H1 (cell line): ENCODE measurements around the gene SERPINA10. TPM values are rescaled to one million over a fixed set of nuclear protein-coding genes. Genes with fewer than 3 reads are reported as not detected.

Experiments
- CTCF ChIA-PET: fragments of 300-600 bp; sonication (Branson Sonifier 250); formaldehyde crosslinking; loops from one replicate; lab custom pipeline; 2021; ENCODE audit not compliant: partially characterized antibody; lab: Charles Lee
- POLR2A ChIA-PET: fragments of 300-600 bp; sonication (Branson Sonifier 250); formaldehyde crosslinking; loops from one replicate; lab custom pipeline; 2021; ENCODE audit warnings: inconsistent platforms; ENCODE audit not compliant: partially characterized antibody; lab: Charles Lee
- DNase-seq, 2 experiments: peaks; one replicate each; pipeline versions ENCODE4 v3.0.0 to v3.0.0-alpha.2; 2010 to 2022; ENCODE audit warnings: low spot score in 2 of 2, low read depth in 1 of 2, mixed read lengths in 1 of 2
- FAIRE-seq: peaks from 2 replicates; lab custom pipeline; 2011; peaks lifted over from hg19 to GRCh38; lab: Jason Lieb, UNC
- H2AFZ ChIP-seq: 2 replicates; pipeline ENCODE4 v1.8.1; 2012; ENCODE audit warnings: low read length, inconsistent platforms
- H2AK5ac ChIP-seq: 2 replicates; pipeline ENCODE4 v1.6.1; 2013; ENCODE audit warnings: low read depth, low read length
- H2BK120ac ChIP-seq: replicated peaks from 2 replicates; pipeline ENCODE3; 2013; ENCODE audit warnings: low read depth, low read length, inconsistent platforms
- H2BK12ac ChIP-seq: 2 replicates; pipeline ENCODE4 v1.6.1; 2013; ENCODE audit warnings: low read depth, low read length
- H2BK15ac ChIP-seq: 2 replicates; pipeline ENCODE4 v1.6.1; 2013; ENCODE audit warnings: low read length
- H2BK20ac ChIP-seq: 2 replicates; pipeline ENCODE4 v1.6.1; 2013; ENCODE audit warnings: low read length
- H2BK5ac ChIP-seq: 2 replicates; pipeline ENCODE4 v1.6.1; 2013; ENCODE audit warnings: low read depth, low read length
- H3K14ac ChIP-seq: 2 replicates; pipeline ENCODE4 v1.6.1; 2013; ENCODE audit warnings: inconsistent platforms; ENCODE audit not compliant: insufficient read length
- H3K18ac ChIP-seq: 2 replicates; pipeline ENCODE4 v1.6.1; 2013; ENCODE audit warnings: low read length; ENCODE audit errors: extremely low read depth
- H3K23ac ChIP-seq: 2 replicates; pipeline ENCODE4 v1.6.1; 2013; ENCODE audit warnings: inconsistent platforms; ENCODE audit not compliant: insufficient read length
- H3K23me2 ChIP-seq: 2 replicates; pipeline ENCODE4 v1.6.1; 2013; ENCODE audit warnings: low read depth, low read length
- H3K27ac ChIP-seq: 2 replicates; pipeline ENCODE4 v1.6.1; 2011; ENCODE audit warnings: low read depth, low read length, inconsistent platforms
- H3K27me3 ChIP-seq, 4 experiments: replicated peaks in 1 of 4; 1 replicate in 1 of 4; 2 replicates in 3 of 4; pipeline versions ENCODE4 v1.6.1 to v1.8.1; 2011 to 2013; ENCODE audit warnings: low read length in 3 of 4, mild to moderate bottlenecking in 3 of 4, inconsistent platforms in 2 of 4, mixed read lengths in 2 of 4, moderate library complexity in 1 of 4; ENCODE audit not compliant: control insufficient read depth in 3 of 4, insufficient read depth in 3 of 4; ENCODE audit errors: extremely low read depth in 1 of 4
- H3K36me3 ChIP-seq, 4 experiments: 2 replicates each; pipeline versions ENCODE4 v1.6.1 to v1.8.1; 2011 to 2013; ENCODE audit warnings: mild to moderate bottlenecking in 4 of 4, low read length in 3 of 4, moderate library complexity in 2 of 4, control low read depth in 1 of 4, inconsistent platforms in 1 of 4; ENCODE audit not compliant: insufficient read depth in 4 of 4, control insufficient read depth in 2 of 4
- H3K4ac ChIP-seq: replicated peaks from 2 replicates; pipeline ENCODE3; 2013; ENCODE audit warnings: low read length, low read depth, mixed read lengths, inconsistent platforms; ENCODE audit not compliant: insufficient read length
- H3K4me1 ChIP-seq, 4 experiments: replicated peaks in 1 of 4; 1 replicate in 1 of 4; 2 replicates in 3 of 4; pipeline versions ENCODE4 v1.6.1 to v1.8.1; 2011 to 2013; ENCODE audit warnings: low read length in 3 of 4, inconsistent platforms in 2 of 4, mixed read lengths in 1 of 4; ENCODE audit not compliant: insufficient read depth in 4 of 4, control insufficient read depth in 3 of 4
- H3K4me2 ChIP-seq, 2 experiments: 2 replicates each; pipeline versions ENCODE4 v1.6.1 to v1.8.1; 2011 to 2013; ENCODE audit warnings: low read depth in 2 of 2, low read length in 2 of 2, control low read depth in 1 of 2, inconsistent platforms in 1 of 2, mild to moderate bottlenecking in 1 of 2; ENCODE audit not compliant: insufficient read depth in 1 of 2
- H3K4me3 ChIP-seq, 4 experiments: fragments of 200-600, 300-600 bp in 1 of 4; sonication (generic), shearing (Covaris generic), sonication (Bioruptor Twin) in 1 of 4; 2 replicates each; pipeline versions ENCODE4 v1.5.1 to v1.8.1; 2011 to 2016; ENCODE audit warnings: low read length in 4 of 4, low read depth in 3 of 4, control low read depth in 2 of 4, inconsistent platforms in 2 of 4, mild to moderate bottlenecking in 2 of 4, mixed read lengths in 1 of 4, moderate library complexity in 1 of 4; ENCODE audit not compliant: insufficient read depth in 2 of 4; ENCODE audit errors: extremely low read depth in 1 of 4
- H3K56ac ChIP-seq: replicated peaks from 2 replicates; pipeline ENCODE3; 2013; ENCODE audit warnings: low read depth, mild to moderate bottlenecking, mixed read lengths, low read length, inconsistent platforms; ENCODE audit not compliant: insufficient read length
- H3K79me1 ChIP-seq: 2 replicates; pipeline ENCODE4 v1.6.1; 2013; ENCODE audit warnings: low read depth, low read length, control low read depth
- H3K79me2 ChIP-seq, 2 experiments: 2 replicates each; pipeline versions ENCODE4 v1.6.1 to v1.8.1; 2012 to 2013; ENCODE audit warnings: low read length in 2 of 2, mild to moderate bottlenecking in 2 of 2, inconsistent platforms in 1 of 2; ENCODE audit not compliant: insufficient read depth in 2 of 2, control insufficient read depth in 1 of 2
- H3K9ac ChIP-seq, 4 experiments: replicated peaks in 1 of 4; 1 replicate in 1 of 4; 2 replicates in 3 of 4; pipeline versions ENCODE4 v1.6.1 to v1.8.1; 2011 to 2013; ENCODE audit warnings: low read depth in 3 of 4, low read length in 3 of 4, control low read depth in 2 of 4, mild to moderate bottlenecking in 2 of 4, moderate library complexity in 2 of 4, inconsistent platforms in 1 of 4; ENCODE audit errors: extremely low read depth in 1 of 4
- H3K9me3 ChIP-seq, 2 experiments: 2 replicates each; pipeline versions ENCODE4 v1.6.1 to v1.8.1; 2012 to 2013; ENCODE audit warnings: mild to moderate bottlenecking in 2 of 2, moderate library complexity in 2 of 2, control low read depth in 1 of 2, inconsistent platforms in 1 of 2, low read depth in 1 of 2, low read length in 1 of 2, mixed read lengths in 1 of 2; ENCODE audit not compliant: insufficient read depth in 2 of 2
- H4K20me1 ChIP-seq, 2 experiments: replicated peaks in 1 of 2; 2 replicates each; pipeline versions ENCODE3 to v1.8.1; 2011 to 2013; ENCODE audit warnings: inconsistent platforms in 2 of 2, low read length in 2 of 2, mild to moderate bottlenecking in 1 of 2; ENCODE audit not compliant: insufficient read depth in 2 of 2, control insufficient read depth in 1 of 2
- H4K5ac ChIP-seq: 2 replicates; pipeline ENCODE4 v1.6.1; 2013; ENCODE audit warnings: low read length, low read depth, mixed read lengths, inconsistent platforms; ENCODE audit not compliant: insufficient read length
- H4K8ac ChIP-seq: 2 replicates; pipeline ENCODE4 v1.8.0; 2013; ENCODE audit warnings: mild to moderate bottlenecking, moderate library complexity, low read length, inconsistent platforms; ENCODE audit not compliant: insufficient read depth; ENCODE audit errors: extremely low read depth
- H4K91ac ChIP-seq: replicated peaks from 2 replicates; pipeline ENCODE3; 2013; ENCODE audit warnings: low read length, mixed read lengths, inconsistent platforms; ENCODE audit not compliant: insufficient read length
- CTCF ChIP-seq, 3 experiments: IDR thresholded peaks; 1 replicate in 2 of 3; 2 replicates in 1 of 3; pipeline versions ENCODE4 v1.5.1 to v1.6.1; 2011; ENCODE audit warnings: low read length in 3 of 3, mild to moderate bottlenecking in 3 of 3, inconsistent platforms in 2 of 3, low read depth in 1 of 3, moderate library complexity in 1 of 3; ENCODE audit not compliant: insufficient read depth in 1 of 3; ENCODE audit errors: control extremely low read depth in 1 of 3
- JUND ChIP-seq: IDR thresholded peaks from 2 replicates; pipeline ENCODE4 v1.6.1; 2011; ENCODE audit warnings: mild to moderate bottlenecking, improper control_type of control experiment, low read length
- RAD21 ChIP-seq, 2 experiments: IDR thresholded peaks in 1 of 2; conservative IDR thresholded peaks in 1 of 2; 2 replicates each; pipeline ENCODE4 v1.6.1; 2011; ENCODE audit warnings: low read depth in 2 of 2, low read length in 2 of 2, improper control_type of control experiment in 1 of 2, inconsistent platforms in 1 of 2, mild to moderate bottlenecking in 1 of 2, moderate library complexity in 1 of 2
- WGBS, 2 experiments: shearing (Covaris generic) in 1 of 2; methylation state at CpG; one replicate each; pipeline versions ENCODE4 v1.1.6 to v1.1.7; 2013 to 2015; ENCODE audit warnings: low lambda C conversion rate in 2 of 2, mixed read lengths in 2 of 2, inconsistent platforms in 1 of 2, low coverage in 1 of 2, missing lambda C conversion rate in 1 of 2; ENCODE audit not compliant: insufficient replicate concordance in 2 of 2, insufficient coverage in 1 of 2, insufficient read length in 1 of 2; ENCODE audit errors: extremely low coverage in 1 of 2, missing lambda C conversion rate in 1 of 2; 5-methylcytosine and 5-hydroxymethylcytosine counted together
- polyA plus RNA-seq, 7 experiments: library from polyadenylated mRNA; depleted of rRNA in 3 of 7; stranded (reverse) in 5 of 7; unstranded in 2 of 7; fragments of >200 nt in 5 of 7; fragments of 200-250 nt in 2 of 7; gene quantifications; 1 replicate in 5 of 7; 2 replicates in 1 of 7; 4 replicates in 1 of 7; pipeline versions ENCODE4 v1.2.1 to v1.2.3, GENCODE V29; 2011 to 2013; ENCODE audit warnings: missing spikeins in 2 of 7, mixed read lengths in 2 of 7
- total RNA-seq: library from RNA; stranded (reverse); fragmentation: NEBNext Ultra II Directional; extraction: Animal tissue kit (Norgen Biotek cat#: 25700); gene quantifications from 2 replicates; pipeline ENCODE4 v1.2.1, GENCODE V29; 2021

Gene SERPINA10
- total and polyA plus RNA-seq, 2 of the 8 experiments (the other 6 are each of a cell fraction or from before 2014, with no cell fraction given) = not detected

GRCh38 chr14:94288610-94289465 is 4.2 kb downstream of the SERPINA10 start:
- peaks cover 0 to 7% (median 2%) of the 10 kb centered on the region in 4 experiments; a peak in 3 of 7 replicates for H3K4me1 ChIP-seq
- no peak overlapping the region for H2BK5ac ChIP-seq
- ChIA-PET POLR2A (no interaction called here), CTCF (interaction anchor here (0.8 to 1.7 kb wide), 12 partner anchors 10 to 337 kb away, joined by 3 to 5 read pairs (median 3); no protein-coding TSS in a partner anchor)
- no peak overlapping the region for H2BK120ac ChIP-seq
- no peak overlapping the region for H3K56ac ChIP-seq
- H2AFZ ChIP-seq = no peak overlapping the region
- H3K4me2 ChIP-seq = peak overlapping the region in 1 of 2 experiments; percentile 9; a peak in 1 of 4 replicates
- no peaks in the 10 kb centered on the region for H3K27me3 ChIP-seq
- H3K23ac ChIP-seq = no peak overlapping the region
- H3K18ac ChIP-seq = no peak overlapping the region
- no peaks in the 10 kb centered on the region for H3K36me3 ChIP-seq
- FAIRE-seq = peak; percentile 84
- H3K9me3 ChIP-seq = no peaks in the 10 kb centered on the region; a peak in 1 of 4 replicates
- no peak overlapping the region for H4K91ac ChIP-seq
- 0 out of 7 replicates have a peak overlapping the region, but pooled peaks of 1 of the 4 experiments have one; percentile 19 for H3K9ac ChIP-seq
- no peak overlapping the region for H2BK12ac ChIP-seq
- WGBS, 2 experiments = 68% methylated on average over 14 of the region's 14 CpGs; no CpG with 5 or more reads in 1 of the 2 experiments
- no peaks in the 10 kb centered on the region for H4K20me1 ChIP-seq
- H3K79me2 ChIP-seq = no peaks in the 10 kb centered on the region
- H3K14ac ChIP-seq = no peak overlapping the region
- H3K4ac ChIP-seq = no peak overlapping the region
- no peak overlapping the region for H2BK20ac ChIP-seq
- no peak overlapping the region for H2BK15ac ChIP-seq
- no peak overlapping the region for H4K8ac ChIP-seq
- H3K79me1 ChIP-seq = no peaks in the 10 kb centered on the region
- no peak overlapping the region for H2AK5ac ChIP-seq
- DNase-seq = no peak
- no peak overlapping the region for H3K4me3 ChIP-seq
- H3K23me2 ChIP-seq = no peaks in the 10 kb centered on the region
- TF ChIP-seq RAD21 (IDR thresholded peaks at IDR 0.05 in 1 of 2, conservative IDR thresholded peaks at IDR 0.05 in 1 of 2; ENCODE audit: low read depth in 2 of 2, low read length in 2 of 2) (peak; percentile 43 to 59; a peak in 3 of 4 replicates), CTCF (IDR thresholded peaks at IDR 0.05; ENCODE audit: control extremely low read depth in 1 of 3, insufficient read depth in 1 of 3, low read depth in 1 of 3, low read length in 3 of 3) (peak; percentile 41 to 60 (median 52)), JUND (no peak)
- H3K27ac ChIP-seq = peak overlapping the region; percentile 53; the same call in 1 of the 2 replicates
- no peak overlapping the region for H4K5ac ChIP-seq
